ENCODE measurements around the gene APOF.
A peak's percentile ranks its signal among the peaks of the same experiment; 100 is the strongest.
"Not testable (repeated sequence)": the region's sequence is repeated elsewhere in the genome, so short reads cannot be mapped to it uniquely, and the experiment has no call there.

Gene APOF

GRCh38 chr12:56330936-56331490 lies 31.6 kb downstream of the APOF start:
- no peak for DNase-seq

GRCh38 chr12:56326533-56326932 lies 36.1 kb downstream of the APOF start:
- no peak for DNase-seq

GRCh38 chr12:56326126-56326525 lies 36.5 kb downstream of the APOF start:
- DNase-seq = no peak

GRCh38 chr12:56324206-56324605 lies 38.5 kb downstream of the APOF start:
- DNase-seq = no peak

- DNase-seq = not testable (repeated sequence)
Measured at GRCh38 chr12:56321610-56322009, 41.0 kb downstream of the APOF start.

GRCh38 chr12:56321027-56321426 lies 41.6 kb downstream of the APOF start:
- DNase-seq = no peak

GRCh38 chr12:56317675-56318074 lies 45.0 kb downstream of the APOF start:
- DNase-seq = no peak

- peak; percentile 97 to 98 for DNase-seq
Measured at GRCh38 chr12:56315622-56316473, 46.8 kb downstream of the APOF start, which contains the start of gene CNPY2. Gene CNPY2, minus strand, starts transcription at chr12:56315988. Its CDS starts 771 bp downstream, at chr12:56315217.

GRCh38 chr12:56315249-56315621 lies 47.4 kb downstream of the APOF start:
- DNase-seq = no peak

GRCh38 chr12:56311003-56311402 lies 51.7 kb downstream of the APOF start:
- DNase-seq = no peak

Measured in NCI-H524 (cell line).